NK-92 treated with Interleukin-12 subunit alpha and Interleukin-12 subunit beta, amount 100 ng/mL, for 24 hours (cell line): ENCODE measurements around the gene MAP4K2.
"Not testable (repeated sequence)": the region's sequence is repeated elsewhere in the genome, so short reads cannot be mapped to it uniquely, and the experiment has no call there.

Experiments
- DNase-seq: peaks from one replicate; lab custom pipeline; 2025; lab: John Stamatoyannopoulos, UW

Gene MAP4K2

GRCh38 chr11:64838600-64839334 is 35.8 kb upstream of the MAP4K2 start:
- DNase-seq = no peak

DNA sequence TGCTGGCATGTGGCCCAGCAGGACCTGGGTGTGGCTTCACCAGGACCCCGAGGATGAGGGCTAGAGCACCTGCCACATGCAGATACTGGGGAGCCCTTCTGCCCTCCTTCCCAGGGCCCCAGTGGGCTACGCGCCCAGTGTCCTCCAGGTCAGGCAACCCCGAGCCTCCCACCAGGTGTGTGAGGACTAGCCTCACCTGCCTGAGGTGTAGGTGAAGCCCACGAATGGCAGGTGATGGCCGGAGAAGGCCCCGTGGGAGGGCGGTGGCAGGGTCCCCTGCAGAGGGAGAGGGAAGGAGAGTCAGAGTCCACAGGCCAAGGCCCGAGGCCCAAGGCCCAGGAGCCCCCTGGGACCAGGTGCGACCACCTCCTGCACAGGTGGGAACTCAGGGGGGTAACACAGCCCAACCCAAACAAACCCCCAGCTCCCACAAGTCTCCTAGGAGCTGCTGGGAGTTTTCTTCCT is 34.9 kb upstream of the MAP4K2 start:
- no peak for DNase-seq

DNA sequence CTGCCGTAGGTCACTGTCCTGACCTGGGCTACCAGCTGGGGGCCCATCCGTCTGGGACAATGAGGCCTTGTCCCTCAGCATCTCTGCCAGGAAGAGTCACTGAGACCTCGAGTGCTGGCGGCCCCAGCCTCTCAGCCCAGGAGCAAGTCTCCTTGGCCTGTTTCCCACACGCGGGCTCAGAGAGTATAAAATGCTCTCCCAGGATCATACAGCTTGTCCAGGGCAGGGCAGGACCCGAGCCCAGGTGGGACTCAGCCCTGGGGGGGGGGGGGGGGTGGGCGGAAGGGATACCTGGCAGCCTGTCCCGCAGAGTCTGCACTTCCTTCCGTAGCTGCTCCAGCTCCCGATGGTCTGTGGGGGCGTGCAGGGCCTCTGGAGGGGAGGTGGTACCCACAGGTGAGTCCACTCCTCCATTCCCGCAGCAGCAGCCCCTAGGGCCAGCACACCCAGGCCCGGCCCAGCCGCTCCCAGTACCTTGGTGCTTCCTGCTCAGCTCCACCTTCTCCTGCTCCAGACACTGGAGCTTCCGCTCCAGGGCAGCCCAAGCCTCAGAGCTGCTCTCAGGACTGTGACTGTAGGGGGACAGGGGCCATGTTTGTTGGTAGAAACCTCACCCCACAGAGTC is 33.5 kb upstream of the MAP4K2 start:
- DNase-seq = no peak

GRCh38 chr11:64835616-64836447 is 32.8 kb upstream of the MAP4K2 start:
- DNase-seq = no peak

- DNase-seq = no peak
Measured at GRCh38 chr11:64834723-64835615, 32.0 kb upstream of the MAP4K2 start.

- DNase-seq = no peak
Measured at GRCh38 chr11:64834031-64834722, 31.2 kb upstream of the MAP4K2 start.

- DNase-seq = no peak
Measured at GRCh38 chr11:64833509-64833908, 30.5 kb upstream of the MAP4K2 start.

DNA sequence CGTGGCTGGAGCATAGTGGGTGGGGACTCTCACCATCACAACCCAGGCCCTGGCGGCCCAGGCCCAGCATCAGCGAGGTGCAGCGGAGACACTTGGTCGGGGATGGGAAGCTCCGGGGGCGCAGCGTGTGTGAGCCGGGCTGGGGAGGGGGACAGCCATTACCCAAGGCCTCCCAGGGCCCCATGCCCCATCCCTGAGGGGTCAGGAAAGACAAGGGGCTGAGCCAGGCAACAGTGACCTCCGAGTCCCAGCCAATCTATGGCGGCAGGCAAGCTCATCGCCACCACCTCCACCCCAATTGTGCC is 30.1 kb upstream of the MAP4K2 start:
- no peak for DNase-seq

DNA sequence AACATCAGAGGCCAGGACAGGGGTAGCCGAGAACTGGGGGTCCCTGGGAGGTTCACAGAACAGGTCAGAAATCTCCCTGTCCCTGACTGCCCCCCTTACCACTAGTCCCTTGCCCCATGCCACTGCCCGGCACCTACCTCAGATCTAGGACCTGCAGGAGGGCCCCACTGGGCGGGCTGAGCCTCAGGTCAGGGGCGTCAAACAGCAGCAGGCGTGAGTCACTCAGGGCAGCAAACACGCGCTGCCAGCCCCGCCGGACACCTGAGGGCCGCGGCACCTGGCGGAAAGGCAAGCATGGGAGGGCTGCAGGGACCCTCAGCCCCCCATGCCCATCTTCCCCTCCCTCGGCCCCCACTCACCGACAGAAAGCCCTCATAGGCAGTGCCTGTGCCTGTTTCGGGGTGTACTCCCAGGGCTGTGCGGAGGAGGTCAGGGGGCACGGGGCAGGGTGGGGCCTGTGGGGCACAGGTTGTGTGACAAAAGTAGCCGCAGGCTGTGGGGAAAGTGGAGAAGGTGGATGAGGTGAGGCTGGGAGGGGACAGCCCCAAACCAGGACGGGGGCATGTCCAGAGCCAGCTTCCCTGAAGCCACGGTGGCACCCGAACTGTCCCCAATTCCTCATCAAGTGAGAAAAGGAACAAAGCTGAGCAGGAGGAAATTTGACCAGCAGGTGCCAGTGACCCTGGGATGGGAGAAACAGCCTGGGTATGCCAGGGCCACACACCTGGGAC is 29.6 kb upstream of the MAP4K2 start:
- no peak for DNase-seq

DNA sequence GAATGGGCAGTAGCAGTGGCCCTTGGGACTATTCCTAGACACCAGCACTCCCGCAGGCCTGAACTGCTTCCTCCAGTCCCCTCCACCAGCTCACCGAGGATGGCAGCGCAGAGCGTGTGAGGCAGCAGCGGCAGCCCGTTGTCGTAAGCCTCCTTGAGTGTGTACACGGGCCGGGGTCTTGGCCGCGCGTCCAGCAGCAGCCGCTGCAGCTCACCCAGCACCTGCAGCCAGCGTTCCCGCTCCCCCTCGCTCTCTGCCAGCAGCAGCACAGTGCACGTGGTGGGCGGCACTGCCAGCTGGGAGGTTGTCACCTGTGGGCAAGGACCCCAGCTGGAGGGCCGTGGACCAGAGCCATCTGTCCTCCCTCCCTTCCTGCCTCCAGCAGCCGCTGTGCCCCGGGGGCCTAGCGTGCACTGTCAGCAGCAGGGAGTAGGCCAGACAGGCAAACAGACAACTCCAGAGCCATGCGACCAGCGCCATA is 28.4 kb upstream of the MAP4K2 start:
- no peak for DNase-seq

GRCh38 chr11:64829536-64830251 is 26.7 kb upstream of the MAP4K2 start:
- DNase-seq = no peak

DNA sequence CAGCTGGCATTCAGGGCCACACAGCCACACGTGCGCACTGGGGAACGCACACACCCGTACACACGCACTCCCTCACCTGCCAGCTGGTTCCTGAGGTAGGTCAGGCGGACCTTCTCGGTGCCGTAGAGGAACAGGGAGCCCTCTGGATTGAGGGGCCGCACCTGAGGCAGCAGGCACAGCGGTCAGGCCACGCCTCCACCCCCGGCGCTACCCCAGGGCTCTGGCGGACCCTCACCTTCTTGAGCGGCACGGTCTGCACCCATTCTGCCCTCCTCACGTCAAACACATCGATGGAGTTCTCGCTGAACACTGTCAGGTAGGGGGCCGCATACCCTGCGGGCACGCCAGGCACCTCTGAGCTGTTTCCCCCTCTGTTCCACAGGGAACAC is 24.4 kb upstream of the MAP4K2 start:
- DNase-seq = no peak

- DNase-seq = no peak
Measured at GRCh38 chr11:64826578-64827450, 23.8 kb upstream of the MAP4K2 start.

DNA sequence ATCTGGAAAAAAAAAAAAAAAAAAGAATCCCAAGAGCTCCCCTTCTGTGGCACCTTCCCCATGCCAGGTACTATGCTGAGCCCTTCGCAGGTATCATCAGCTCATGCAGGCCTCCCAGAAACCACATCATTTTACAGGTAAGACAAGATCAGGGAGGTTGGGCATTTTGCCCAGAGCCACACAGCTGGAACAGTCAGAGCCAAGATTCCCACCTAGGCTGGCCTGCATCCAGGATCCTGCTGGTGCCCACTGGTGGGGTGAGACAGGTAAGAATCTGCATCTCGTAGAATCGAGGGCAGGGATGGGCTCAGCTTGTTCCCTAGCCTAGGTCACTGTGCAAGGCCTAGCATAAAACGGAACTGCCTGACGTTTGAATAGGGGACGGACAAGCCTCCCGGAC is 23.0 kb upstream of the MAP4K2 start:
- no peak for DNase-seq

DNA sequence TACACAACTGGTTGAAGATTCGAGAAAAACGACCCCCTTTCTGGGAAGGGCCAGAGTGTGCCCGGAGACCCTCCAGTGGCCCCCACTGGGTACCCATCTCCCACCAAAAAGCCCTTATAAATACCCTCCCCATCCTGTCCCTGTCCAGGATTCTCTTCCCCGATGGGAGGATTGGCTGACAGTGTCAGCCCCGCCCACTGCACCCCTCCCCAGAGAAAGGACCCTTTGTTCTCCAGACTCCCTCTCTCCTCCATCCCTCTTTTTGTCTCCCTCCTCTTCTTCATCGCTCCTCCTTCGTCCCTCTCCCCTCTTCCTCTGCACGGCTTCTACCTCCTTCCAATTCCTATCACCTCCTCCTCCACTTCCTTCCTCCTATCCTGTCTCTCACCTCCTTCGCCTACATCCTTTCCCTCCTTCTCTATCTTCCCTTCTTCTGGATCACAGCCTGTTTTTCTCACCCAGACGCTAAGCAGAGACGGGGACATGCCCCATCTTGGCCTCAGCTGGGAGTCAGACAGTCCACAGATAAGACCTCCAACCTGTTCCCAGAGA is 20.6 kb upstream of the MAP4K2 start:
- no peak for DNase-seq

- DNase-seq = no peak
Measured at GRCh38 chr11:64817476-64817875, 14.5 kb upstream of the MAP4K2 start.

- not testable (repeated sequence) for DNase-seq
Measured at GRCh38 chr11:64815433-64815832, 12.4 kb upstream of the MAP4K2 start.

- DNase-seq = no peak
Measured at GRCh38 chr11:64814712-64815187, 11.7 kb upstream of the MAP4K2 start.
